HG03135 (cell line): ENCODE measurements around the gene ADCK1.
"Not testable (repeated sequence)": the region's sequence is repeated elsewhere in the genome, so short reads cannot be mapped to it uniquely, and the experiment has no call there.

ENCODE experiments used
- ATAC-seq: cut with Tn5 transposase; IDR thresholded peaks from one replicate; pipeline ENCODE4 v1.9.1; 2021; ENCODE audit warnings: mild to moderate bottlenecking, moderate library complexity; ENCODE audit not compliant: unreplicated experiment

ADCK1 gene

DNA sequence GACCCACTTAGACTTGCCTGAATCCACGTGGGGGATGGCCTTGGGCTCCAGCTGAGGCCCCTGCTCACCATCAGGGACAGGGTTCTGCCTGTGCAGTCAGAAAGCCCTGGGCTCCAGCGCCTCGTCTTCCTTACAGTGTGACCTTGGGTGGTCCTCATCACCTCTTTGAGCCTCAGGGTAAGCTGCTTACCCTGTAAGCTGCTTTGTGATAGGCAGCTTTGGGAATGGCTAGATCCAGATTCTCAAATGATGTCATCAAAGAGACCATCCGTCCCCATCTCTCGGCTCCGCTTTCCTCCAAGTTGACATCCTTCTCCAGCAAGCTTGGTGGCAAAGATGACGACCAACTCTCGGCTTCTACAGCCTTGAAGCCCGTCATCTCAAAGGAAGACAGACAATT, 127.0 kb downstream of the ADCK1 start:
- no peak for ATAC-seq

DNA sequence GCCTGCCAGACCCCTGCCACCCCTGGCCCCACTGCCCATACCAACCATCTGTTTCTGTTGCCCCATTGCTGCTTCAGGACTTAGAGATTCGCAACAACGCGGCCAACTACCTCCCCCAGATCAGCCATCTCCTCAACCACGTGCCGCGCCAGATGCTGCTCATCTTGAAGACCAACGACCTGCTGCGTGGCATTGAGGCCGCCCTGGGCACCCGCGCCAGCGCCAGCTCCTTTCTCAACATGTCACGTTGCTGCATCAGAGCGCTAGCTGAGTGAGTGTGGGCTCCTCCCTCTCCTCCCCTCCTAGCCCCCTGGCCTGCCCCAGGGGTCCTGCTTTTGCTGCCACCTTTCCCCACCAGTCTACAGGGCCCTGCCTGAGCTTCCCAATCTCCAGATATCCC, 131.5 kb downstream of the ADCK1 start:
- no peak for ATAC-seq

DNA sequence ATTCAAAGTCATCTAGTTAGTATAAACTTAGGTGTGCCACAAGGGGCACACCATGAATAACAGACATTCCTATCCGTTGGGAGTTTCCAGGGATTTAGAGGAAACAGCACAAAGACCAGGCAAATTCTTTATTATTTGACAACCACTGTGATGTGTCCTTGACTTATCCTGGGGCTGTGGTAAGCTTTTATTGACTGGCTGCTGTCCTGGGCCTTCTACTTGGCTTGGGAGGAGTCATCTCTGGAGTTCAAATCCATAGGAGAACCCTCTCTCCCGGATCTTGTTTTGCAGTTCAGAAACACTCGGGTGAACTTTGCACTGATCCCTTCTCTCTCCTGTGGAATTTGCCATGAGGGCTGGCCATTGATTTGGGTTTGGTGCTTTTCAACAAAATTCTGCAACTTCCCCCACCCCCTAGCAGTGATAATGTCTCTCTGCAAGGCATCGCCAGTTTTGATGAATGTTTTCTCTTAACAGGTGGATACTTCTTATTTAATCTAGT, 136.3 kb downstream of the ADCK1 start:
- ATAC-seq = no peak

DNA sequence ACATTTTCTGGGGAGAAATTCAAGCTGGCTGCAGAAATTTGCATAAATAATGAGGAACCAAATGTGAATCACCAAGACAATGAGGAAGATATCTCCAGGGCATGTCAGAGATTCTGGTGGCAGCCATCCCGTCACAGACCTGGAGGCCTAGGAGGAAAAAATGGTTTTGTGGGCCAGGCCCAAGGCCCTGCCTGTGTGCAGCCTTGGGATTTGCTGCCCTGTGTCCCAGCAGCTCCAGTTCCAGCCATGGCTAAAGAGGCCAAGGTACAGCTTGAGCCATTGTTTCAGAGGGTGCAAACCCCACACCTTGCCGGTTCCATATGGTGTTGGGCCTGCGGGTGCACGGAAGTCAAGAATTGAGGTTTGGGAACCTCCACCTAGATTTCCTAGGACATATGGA, 147.5 kb downstream of the ADCK1 start:
- ATAC-seq = no peak

DNA sequence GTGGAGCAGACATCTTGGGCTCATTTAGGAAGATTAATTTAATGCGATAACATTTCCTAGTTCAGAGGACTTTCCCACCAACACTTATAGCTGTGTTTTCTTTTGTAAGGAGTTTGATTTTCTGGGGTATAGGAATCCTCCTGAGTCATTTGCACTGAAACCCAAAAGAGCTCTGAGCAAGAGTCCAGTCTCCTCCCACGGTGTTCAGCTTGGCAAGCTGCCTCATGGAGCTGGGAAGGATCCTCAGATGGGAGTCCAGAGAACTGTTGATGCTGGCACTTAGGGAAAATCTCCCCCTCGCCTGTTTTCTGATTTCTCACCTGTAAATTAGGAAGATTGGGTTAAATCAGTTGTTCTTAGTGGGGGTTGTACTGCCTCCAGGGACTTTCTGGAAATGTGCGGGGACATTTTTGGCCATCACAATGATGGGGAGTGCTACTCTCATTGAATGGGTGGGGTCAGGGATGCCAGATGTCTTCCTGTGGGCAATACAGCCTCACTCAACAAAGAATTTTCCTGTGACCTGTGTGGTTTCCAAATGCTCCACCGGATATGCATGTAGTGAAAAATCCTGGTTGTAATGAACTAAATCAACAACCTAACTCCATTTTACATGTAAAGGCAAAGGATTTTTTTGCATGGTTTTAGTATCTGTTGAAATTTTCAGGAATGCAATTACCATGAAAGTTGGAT, 150.6 kb downstream of the ADCK1 start:
- ATAC-seq = no peak

DNA sequence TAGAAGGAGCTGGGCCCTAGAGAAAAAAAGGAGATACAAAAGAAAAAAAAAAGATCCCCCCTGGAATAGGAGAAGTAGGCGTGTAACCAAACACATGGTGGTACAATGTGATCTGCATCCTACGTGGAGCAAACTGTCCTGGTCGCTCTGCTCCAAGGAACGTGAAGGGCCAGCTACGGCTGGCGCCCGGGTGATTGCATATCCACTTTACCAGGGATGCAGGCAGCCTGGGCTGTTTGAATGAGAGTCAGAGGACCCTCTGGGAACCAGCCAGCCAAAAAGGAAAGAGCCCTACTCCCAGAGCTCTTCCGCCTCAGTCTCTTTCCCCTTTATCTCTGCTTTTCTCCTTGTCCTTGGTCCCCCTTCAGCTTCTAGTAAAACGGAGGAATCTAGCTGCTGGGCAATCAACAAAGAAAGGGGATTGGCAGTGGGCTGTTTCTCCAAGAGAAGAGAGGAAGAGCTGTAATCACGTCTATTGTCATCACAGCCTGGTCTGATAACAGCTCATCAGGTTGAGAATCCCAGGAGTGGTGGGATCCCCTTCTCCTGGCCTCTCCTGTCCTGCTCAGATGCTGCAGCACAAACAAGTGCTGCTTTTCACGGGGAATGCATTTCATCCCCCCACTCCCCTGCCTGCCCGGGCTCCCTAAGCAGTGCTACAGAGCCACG, 156.0 kb downstream of the ADCK1 start:
- ATAC-seq = no peak

DNA sequence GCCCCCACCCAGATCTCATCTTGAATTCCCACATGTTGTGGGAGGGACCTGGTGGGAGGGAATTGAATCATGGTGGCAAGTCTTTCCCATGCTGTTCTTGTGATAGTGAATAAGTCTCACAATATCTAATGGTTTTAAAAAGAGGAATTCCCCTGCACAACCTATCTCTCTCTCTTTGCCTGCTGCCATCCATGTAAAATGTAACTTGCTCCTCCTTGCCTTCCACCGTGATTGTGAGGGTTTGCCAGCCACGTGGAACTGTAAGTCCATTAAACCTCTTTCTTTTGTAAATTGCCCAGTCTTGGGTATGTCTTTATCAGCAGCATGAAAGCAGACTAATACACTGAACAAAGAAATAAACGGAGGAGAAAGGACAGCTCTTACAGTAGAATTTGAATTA, 159.8 kb downstream of the ADCK1 start:
- ATAC-seq = not testable (repeated sequence)

DNA sequence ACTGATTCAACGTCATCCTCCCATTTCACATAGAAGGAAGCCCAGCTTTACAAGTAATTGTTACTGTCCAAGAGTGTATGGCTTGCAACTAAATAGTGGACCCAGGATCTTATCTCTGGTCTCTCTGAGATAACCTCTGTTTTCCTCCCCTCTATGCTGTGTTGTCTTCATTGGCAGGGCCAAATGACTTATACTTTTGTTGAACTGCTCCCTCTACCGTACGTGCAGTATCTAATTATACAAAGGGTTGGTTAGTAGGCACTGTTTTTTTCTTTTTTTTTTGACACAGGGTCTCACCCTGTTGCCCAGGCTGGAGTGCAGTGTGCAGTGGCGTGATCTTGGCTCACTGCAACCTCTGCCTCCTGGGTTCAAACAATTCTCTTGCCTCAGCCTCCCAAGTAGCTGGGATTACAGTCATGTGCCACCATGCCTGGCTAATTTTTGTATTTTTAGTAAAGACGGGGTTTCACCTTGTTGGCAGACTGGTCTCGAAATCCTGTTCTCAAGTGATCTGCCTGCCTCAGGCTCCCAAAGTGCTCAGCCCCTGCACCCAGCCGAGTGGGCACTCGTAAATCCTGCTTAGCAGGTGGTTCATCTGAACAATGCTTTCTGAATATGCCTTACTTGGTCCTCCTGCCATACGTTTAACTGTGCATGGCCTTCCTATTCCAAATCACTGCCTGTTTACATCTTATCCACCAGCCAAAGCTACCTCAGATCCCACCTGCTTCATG, 162.1 kb downstream of the ADCK1 start:
- no peak for ATAC-seq

DNA sequence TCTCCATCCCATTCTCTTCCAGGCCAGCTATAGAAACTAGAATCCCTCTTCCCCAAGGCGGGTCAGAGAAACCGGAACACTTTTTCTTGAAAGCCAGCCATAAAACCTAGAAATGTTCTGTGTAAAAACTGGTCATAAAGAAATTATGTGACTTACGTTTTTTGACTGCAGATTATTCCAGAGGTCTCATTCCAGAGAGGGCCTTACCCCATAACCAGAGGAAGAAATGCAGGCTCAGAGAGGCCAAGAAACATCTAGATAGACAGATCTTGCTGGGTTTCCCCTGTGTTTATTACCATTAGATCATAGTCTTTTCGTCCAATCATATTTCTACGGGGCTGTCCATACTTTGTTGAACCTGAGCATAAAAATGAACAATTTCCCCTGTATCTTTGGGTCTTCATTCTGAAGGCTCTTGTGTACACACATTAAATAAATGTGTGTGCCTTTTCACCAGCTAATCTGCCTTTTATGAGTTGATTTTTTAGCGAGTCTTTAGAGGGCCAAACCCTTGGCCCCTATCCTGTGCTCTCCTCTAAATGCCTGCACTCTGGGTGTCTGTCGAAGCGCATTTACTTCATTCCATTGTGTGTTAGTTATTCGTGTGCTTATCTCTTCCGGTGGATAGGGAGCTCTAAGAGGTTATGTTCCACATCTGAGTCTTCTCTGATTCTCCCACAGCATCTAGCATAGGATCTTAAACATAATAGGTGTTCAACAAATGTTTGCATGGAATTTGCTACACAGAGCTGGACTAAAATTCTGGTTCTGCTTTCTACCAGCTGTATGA, 163.0 kb downstream of the ADCK1 start:
- ATAC-seq = no peak

DNA sequence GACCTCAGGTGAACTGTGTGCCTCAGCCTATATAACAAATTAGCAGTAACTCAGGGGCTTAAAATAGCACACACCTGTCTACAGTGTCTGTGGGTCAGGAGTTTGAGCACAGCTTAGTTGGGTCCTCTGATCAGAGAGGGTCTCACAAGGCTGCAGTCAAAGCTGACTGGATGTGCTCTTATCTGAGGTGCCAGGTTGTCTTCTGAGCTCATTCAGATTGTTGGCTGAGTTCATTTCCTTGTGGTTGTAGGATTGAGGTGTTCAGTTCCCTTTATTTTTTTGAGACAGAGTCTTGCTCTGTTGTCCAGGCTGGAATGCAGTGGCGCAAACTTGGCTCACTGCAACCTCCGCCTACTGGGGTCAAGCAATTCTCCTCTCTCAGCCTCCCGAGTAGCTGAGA, 164.7 kb downstream of the ADCK1 start:
- ATAC-seq = no peak

DNA sequence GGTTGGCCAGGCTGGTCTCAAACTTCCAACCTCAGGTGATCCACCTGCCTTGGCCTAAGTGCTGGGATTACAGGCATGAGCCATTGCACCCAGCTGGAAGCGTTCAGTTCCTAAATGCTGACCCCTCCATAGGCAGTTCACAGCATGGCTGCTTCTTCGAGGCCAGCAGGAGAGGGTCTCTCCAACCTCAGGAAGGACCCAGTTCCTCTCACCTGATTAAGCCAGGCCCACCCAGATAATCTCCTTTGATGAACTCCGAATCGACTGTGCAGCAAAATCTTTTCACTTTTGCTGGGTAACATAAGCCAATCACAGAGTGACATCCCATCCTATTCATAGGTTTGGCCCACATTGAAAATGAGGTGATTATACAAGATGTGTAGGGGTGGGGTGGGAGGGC, 165.1 kb downstream of the ADCK1 start:
- ATAC-seq = no peak

DNA sequence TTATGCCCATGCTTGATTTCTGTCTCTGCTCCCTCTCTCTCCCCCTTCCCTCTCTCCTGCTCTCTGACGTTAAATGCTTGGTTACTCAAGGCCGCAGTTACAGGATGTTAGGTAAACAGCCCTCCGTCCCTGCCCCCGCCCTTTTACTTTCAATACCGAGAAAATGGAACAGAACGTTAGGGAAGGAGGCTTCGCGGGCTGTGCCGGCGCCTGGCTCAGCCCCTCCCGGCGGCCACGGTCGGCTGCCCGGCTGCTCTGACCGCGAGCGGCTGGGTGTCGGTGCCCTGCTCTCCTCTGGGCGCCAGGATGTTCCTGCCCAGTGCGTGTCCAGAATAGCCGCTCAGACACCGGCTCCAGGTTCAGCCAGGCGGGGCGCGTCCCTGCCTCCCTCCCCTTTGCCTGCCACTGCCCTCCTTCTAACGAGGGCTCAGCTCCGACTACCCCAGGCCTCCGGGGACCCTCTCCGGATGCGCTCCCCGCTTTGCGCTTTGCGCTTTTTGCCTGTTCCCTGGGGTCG, 166.1 kb downstream of the ADCK1 start:
- ATAC-seq = peak; percentile 78

DNA sequence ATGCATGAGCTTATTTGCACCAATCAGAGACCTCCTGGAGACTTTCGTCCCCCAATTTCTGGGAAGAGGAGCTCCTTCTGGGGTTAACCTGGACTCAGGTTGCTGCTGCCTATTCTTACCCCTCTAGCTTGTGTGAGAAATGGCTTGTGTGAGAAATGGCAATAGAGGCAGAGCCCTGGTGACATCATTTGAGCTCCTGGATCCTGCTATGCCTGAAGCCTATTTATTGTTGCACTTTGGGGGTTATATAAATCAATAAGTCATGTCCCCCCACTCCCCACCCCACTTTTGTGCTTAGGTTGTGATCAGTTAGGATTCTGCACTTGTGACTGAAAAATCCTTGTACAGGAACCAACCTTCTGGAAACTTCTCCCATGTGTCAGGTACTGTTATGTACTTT, 167.2 kb downstream of the ADCK1 start:
- no peak for ATAC-seq

DNA sequence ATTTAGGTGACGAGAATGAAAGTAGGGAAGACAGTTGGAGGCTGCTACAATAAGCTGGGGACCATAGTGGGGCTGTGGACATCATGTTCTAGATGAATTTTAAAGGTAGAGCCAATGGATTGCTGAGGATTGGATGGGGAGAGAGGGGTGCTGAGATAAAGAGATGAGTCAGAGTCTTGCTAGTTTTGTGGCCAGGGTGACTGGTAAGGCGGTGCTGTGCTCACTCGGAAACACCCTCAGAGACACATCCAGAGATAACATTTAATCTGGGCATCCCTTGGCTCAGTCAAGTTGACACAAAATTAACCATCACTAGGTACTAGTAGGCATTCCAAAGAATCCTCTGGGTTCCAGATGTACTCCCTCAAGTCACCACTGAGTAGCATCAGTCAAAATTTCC, 170.7 kb downstream of the ADCK1 start:
- no peak for ATAC-seq

DNA sequence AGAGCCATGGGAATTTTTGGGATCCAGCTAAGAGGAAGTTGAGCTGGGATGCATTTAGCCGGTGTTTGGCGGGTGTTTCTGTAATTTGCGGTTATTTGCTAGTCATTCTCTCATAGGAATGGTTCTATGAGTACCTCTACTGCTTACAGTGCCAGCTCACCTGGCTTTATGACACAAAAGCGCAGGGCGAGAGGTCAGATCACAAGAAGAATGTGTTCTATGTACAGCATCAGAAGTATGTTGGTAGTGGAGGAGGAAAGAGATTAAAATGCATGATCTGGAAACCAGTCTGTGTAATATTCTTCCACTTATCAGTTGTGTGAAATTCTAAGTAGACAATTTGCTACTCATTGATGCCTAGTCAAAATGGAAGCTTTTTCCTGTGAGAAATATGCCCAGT, 173.3 kb downstream of the ADCK1 start:
- no peak for ATAC-seq

DNA sequence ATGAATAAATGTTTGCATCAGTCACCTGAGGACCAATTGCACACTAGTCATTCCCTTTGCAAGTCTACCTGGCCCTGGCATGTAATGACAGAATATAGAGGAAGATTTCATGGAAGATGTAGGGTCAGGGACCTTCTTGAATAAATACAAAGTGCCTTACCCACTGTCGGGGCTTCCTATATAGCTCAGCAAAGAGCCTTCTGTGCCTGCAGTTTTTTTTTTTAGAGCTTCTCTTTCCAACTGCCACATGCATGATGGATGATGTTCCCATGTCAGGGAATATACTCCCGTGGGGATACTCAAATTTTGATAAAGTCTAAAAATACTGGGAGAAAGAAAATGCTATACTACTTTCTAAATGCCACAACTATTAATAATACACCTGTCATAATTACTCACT, 176.7 kb downstream of the ADCK1 start:
- ATAC-seq = no peak

DNA sequence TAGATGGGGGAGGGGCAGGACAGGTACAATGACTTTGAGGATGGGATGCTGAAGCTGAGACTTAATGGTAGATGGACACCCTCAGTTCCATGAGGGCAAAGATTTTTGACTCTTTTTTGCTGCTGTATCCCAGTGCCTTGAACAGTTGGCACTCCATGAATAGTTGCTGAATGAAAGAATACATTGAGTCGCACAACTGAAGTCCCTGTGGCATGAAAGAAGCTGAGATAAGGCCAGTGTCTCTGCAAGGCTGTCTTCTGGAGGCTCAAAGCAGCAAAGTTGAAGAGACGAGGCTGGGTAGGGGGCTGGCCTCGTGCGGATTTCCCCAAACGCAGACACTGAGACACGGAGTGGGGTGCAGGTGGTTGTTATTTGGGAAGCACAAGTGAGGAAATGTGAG, 179.3 kb downstream of the ADCK1 start:
- ATAC-seq = no peak

DNA sequence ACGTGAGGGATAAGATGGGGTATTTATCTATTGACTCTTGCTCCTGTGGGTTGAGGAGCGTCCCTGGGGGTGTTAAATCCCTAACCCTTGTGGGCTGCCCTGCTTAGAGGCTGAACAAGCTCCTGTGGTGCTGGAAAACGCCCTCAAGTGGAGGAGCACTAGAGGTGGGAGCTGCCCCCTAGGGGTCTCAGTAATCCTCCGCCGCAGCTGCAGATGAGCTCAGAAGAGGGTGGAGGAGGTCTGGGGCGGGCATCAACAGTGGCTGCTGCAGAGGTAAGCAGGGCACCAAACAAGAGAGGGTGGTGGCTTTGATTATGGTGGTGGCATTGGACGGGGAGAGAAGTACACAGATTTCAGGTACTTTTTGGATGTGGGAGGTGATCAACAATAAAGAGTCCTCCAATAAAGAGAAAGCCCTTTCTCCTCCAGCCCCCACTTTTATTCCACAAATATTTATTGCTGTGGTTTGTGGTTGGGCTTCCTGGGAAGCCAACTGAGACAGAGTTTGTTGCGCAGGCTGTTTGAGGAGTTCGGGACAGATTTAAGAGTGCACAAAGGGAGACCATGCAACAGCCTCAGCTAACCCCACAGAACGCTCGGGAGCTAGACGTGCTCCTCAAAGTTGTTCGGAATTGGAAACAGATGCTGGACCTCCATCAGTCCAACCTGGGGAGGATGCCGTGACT, 179.9 kb downstream of the ADCK1 start:
- no peak for ATAC-seq

DNA sequence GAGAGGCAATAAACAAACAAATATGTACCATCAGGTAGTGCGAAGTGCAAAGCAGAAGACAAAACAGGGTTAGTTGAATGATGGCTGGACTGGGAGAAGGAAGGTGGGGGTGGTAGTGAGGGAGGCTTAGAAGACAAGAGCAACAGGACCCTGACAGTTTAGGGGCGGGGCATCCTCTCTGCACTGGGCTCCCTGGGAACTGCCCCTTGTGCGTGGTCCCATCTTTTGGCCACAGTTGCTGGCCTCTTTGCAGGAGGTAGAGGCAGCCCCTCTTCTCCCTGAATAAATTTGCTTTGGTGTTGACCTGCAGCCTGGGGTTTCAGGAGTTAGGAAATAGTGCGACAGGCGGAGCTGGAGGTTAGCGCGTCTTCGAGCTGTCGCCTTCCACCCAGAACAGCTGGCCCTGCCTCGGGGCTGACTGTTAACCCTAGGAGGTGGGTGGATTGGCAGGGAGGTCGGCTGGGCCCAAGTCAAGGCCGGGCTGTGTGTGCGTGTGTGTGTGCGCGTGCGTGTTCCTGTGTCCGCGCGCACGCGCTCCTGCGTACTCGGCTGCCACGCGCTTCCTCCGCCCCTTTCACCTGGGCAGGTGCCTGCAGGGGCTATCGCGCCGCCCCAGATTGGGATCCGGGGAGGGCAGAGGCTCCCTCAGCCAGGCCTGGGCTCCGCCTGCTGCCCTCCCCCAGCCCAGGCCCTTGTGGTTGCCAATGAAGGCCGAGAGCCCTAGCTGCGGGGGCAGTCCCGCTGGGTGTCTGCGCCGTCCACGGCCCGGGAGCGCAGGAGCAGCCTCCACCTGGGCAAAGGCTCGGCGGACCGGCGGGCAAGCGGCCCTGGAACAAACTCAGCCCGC, 180.8 kb downstream of the ADCK1 start:
- no peak for ATAC-seq
